HG03045 (cell line): ENCODE data around the gene SLC34A3.

Experiments used
- ATAC-seq: cut with Tn5 transposase; IDR thresholded peaks from one replicate; pipeline ENCODE4 v1.9.1; 2021; ENCODE audit warnings: mild to moderate bottlenecking, moderate library complexity; ENCODE audit not compliant: unreplicated experiment

Gene SLC34A3

GRCh38 chr9:137195525-137196220, 35.0 kb upstream of the SLC34A3 start:
- no peak for ATAC-seq

- no peak for ATAC-seq
Observed at GRCh38 chr9:137198051-137198901, 32.4 kb upstream of the SLC34A3 start.

GRCh38 chr9:137198902-137199283, 31.8 kb upstream of the SLC34A3 start:
- ATAC-seq = no peak

GRCh38 chr9:137199411-137200121, 31.1 kb upstream of the SLC34A3 start:
- ATAC-seq = no peak

GRCh38 chr9:137200311-137201204, 30.1 kb upstream of the SLC34A3 start, which contains the start of gene TPRN:
Gene TPRN (minus strand): TSS chr9:137200741. CDS start chr9:137200711, 30 bp downstream.
- peak; percentile 83 for ATAC-seq

GRCh38 chr9:137201205-137201868, 29.4 kb upstream of the SLC34A3 start:
- no peak for ATAC-seq

- no peak for ATAC-seq
Observed at GRCh38 chr9:137202966-137203365, 27.7 kb upstream of the SLC34A3 start.

- no peak for ATAC-seq
Observed at GRCh38 chr9:137204731-137205125, 26.0 kb upstream of the SLC34A3 start.

GRCh38 chr9:137205126-137206069, 25.3 kb upstream of the SLC34A3 start, which contains the start of the genes NDOR1 and TMEM203:
Gene NDOR1 (plus strand): TSS chr9:137205700. CDS start chr9:137205778, 78 bp downstream.
Gene TMEM203 (minus strand): TSS chr9:137205648. CDS start chr9:137205414, 234 bp downstream.
- ATAC-seq = peak; percentile 44

GRCh38 chr9:137206602-137207001, 24.1 kb upstream of the SLC34A3 start:
- ATAC-seq = no peak

- no peak for ATAC-seq
Observed at GRCh38 chr9:137211532-137211931, 19.2 kb upstream of the SLC34A3 start.

GRCh38 chr9:137212520-137212919, 18.2 kb upstream of the SLC34A3 start:
- no peak for ATAC-seq

GRCh38 chr9:137213160-137214060, 17.3 kb upstream of the SLC34A3 start:
- ATAC-seq = no peak

GRCh38 chr9:137214620-137215019, 16.1 kb upstream of the SLC34A3 start:
- no peak for ATAC-seq

- ATAC-seq = no peak
Observed at GRCh38 chr9:137215196-137215986, 15.3 kb upstream of the SLC34A3 start.

- ATAC-seq = no peak
Observed at GRCh38 chr9:137216188-137216965, 14.3 kb upstream of the SLC34A3 start.
